Stimulated activated CD8-positive, alpha-beta memory T cell treated with anti-CD3 and anti-CD28 coated beads, Interleukin-12 subunit alpha, Interleukin-12 subunit beta, amount 100 ng/mL, for 4 hours (primary cell): Measurements from ENCODE around the gene PCDHGB4.
"Not testable (repeated sequence)": the region's sequence is repeated elsewhere in the genome, so short reads cannot be mapped to it uniquely, and the experiment has no call there.

Experiments
- DNase-seq: peaks from one replicate; pipeline ENCODE4 v3.0.0-alpha.2; 2020; ENCODE audit warnings: low read depth

The PCDHGB4 gene

DNA sequence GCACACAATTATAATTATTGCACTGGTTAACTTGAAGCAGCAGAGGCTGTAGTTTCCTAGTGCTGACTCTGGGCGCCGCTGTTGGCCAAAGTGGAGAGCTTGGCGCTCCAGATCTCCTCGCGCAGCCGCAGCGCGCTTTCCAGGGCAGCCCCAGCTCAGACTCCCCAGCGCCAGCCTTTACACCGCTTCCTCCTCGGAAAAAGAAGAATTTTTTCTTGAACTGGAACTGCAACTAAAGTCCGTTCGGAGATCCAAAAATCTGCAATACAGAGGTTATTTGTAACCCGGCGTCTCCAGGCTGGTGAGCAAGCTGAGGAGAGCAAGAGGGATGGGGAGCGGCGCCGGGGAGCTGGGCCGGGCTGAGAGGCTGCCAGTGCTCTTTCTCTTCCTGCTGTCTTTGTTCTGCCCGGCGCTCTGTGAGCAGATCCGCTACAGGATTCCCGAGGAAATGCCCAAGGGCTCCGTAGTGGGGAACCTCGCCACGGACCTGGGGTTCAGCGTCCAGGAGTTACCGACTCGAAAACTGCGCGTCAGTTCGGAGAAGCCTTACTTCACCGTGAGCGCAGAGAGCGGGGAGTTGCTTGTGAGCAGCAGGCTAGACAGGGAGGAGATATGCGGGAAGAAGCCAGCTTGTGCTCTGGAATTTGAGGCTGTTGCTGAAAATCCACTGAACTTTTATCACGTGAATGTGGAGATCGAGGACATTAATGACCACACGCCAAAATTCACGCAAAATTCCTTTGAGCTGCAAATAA is at the start of gene PCDHGB4:
Gene PCDHGB4, plus strand, starts transcription at position 142 of the 755 bp plus-strand sequence. Its CDS starts 187 bp downstream, at position 329.
- not testable (repeated sequence) for DNase-seq

DNA sequence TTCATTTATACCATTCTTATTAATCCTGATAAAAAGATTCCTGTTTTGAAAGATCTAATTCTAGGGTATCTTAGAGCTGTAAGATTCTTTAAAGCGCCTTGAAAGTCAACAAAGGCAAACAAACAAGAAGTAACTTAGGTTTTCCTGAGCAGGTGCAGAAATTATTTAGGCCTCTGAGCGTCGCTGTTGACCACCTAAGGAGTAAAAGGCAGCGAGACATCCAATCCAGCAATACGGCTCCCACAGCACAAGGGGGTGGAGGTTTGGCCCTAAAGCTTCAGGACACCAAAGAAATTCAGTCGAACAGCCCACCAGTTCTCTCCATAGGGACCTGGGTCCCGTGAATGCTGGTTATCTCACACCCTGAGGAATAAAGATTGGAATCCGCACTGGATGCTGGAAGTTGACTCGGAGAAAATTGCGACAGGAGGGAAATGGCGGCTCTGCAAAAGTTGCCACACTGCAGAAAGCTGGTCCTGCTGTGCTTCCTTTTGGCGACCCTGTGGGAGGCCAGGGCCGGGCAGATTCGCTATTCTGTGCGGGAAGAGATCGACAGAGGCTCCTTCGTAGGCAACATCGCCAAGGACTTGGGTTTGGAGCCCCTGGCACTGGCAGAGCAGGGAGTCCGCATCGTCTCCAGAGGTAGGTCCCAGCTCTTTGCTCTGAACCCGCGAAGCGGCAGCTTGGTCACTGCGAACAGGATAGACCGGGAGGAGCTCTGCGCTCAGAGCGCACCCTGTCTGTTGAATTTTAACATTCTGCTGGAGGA is 48.8 kb upstream of the PCDHGB4 start, which contains the start of gene PCDHGA2:
Gene PCDHGA2, plus strand, starts transcription at position 223 of the 769 bp plus-strand sequence.
- DNase-seq: no peak

DNA sequence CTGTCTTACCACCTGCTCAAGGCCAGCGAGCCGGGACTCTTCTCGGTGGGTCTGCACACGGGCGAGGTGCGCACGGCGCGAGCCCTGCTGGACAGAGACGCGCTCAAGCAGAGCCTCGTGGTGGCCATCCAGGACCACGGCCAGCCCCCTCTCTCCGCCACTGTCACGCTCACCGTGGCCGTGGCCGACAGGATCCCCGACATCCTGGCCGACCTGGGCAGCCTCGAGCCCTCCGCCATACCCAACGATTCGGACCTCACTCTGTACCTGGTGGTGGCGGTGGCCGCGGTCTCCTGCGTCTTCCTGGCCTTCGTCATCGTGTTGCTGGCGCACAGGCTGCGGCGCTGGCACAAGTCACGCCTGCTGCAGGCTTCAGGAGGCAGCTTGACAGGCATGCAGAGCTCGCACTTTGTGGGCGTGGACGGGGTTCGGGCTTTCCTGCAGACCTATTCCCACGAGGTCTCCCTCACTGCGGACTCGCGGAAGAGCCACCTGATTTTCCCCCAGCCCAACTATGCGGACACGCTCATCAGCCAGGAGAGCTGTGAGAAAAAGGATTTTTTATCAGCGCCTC is 46.6 kb upstream of the PCDHGB4 start:
- not testable (repeated sequence) for DNase-seq

DNA sequence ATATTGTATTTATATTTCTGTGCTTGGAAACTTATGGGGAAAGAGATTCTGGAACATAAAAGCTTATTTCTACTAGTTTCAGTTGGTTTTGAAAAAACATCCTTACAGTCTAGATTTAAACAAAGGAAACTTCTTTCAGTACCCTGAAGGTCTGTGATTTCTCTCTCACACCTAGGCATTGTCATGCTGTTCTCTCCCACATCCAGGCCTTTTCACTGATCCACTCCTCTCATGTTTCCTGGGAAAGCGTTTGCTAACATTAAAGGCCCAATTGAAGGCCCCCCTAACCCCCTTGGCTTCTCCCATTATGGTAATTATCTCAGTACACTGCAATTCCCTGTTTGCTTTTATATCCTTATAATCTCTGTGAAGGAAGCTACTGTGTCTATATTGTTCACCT is 44.7 kb upstream of the PCDHGB4 start:
- no peak for DNase-seq

DNA sequence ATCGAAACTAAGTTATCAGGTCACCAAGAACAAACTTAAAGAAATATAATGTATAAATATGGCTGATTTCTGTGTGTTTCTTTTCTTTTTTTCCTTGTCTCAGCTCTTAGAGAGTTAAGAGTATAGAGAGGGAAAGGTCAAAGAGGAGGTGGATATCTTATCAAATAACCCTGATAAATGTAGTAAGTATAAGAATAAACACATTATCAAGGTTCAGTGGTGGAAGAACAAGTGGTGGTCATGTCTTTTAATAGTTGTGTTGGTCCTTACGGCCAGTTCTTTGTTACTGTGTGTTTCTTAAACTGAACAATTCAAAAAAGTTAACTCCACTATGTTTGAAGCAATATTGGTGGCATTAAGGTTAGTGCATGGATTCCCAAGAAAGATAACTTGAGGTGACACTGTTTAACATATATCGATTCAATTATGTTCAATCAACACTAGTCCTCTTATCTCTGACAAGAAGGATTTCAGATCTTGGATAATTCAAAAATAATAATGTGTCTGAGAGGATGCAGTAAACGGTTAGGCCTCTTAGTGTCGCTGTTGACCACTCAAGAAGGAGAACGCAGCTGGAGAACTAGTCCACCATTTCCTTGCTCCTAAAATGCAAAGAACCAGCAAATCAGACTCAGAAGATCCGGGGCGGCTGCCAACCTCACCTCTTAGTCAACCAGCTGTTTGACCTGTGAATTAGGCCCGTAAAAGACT is 44.1 kb upstream of the PCDHGB4 start, which contains the start of gene PCDHGA3:
Gene PCDHGA3, plus strand, starts transcription at position 588 of the 711 bp plus-strand sequence. CDS start 205 bp downstream, outside the sequence.
- DNase-seq: no peak

DNA sequence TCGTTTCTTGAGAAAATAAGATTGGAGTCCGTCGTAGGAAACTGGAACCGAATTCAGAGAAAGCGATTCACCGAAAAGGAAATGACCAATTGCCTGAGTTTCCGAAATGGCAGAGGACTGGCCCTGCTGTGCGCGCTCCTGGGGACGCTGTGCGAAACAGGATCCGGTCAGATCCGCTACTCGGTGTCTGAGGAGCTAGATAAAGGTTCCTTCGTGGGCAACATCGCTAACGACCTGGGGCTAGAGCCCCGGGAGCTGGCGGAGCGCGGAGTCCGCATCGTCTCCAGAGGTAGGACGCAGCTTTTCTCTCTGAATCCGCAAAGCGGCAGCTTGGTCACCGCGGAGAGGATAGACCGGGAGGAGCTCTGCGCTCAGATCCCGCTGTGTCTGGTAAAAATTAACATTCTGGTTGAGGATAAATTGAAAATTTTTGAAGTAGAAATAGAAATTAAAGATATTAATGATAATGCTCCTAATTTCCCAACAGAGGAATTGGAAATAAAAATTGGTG is 43.5 kb upstream of the PCDHGB4 start:
- no peak for DNase-seq

DNA sequence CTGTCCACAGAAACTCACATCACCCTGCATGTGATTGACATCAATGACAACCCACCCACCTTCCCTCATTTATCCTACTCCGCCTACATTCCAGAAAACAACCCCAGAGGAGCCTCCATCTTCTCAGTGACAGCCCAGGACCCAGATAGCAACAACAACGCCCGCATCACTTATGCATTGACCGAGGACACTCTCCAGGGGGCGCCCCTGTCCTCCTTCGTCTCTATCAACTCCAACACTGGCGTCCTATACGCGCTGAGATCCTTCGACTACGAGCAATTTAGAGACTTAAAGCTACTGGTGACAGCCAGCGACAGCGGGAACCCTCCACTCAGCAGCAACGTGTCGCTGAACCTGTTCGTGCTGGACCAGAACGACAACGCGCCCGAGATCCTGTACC is 42.2 kb upstream of the PCDHGB4 start:
- no peak for DNase-seq

DNA sequence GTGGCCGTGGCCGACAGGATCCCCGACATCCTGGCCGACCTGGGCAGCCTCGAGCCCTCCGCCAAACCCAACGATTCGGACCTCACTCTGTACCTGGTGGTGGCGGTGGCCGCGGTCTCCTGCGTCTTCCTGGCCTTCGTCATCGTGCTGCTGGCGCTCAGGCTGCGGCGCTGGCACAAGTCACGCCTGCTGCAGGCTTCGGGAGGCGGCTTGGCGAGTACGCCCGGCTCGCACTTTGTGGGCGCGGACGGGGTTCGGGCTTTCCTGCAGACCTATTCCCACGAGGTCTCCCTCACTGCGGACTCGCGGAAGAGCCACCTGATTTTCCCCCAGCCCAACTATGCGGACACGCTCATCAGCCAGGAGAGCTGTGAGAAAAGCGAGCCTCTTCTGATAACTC is 41.5 kb upstream of the PCDHGB4 start:
- DNase-seq: not testable (repeated sequence)

DNA sequence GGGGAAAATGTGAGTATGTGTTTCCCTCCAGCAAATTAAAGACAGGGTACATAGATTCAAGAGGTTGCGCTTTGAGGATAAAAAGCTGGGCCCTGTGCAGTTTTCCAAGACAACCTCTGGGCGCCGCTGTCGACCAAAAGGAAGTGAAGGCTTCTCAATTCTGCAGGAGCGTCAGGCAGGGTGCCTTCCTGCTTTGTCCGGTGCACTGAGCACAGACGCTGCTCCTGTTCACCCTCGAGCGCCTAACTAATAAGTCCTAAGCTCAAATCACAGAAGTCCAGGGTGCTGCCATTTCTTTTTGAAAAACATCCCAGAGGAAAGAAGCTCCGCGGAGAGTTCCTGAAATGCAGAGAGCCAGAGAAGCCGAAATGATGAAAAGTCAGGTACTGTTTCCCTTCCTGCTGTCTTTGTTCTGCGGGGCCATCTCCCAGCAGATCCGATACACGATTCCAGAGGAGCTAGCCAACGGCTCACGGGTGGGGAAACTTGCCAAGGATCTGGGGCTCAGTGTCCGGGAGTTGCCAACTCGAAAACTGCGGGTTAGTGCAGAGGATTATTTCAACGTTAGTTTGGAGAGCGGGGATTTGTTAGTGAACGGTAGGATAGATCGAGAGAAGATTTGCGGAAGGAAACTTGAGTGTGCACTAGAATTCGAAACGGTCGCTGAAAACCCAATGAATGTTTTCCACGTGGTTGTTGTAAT is 37.4 kb upstream of the PCDHGB4 start, which contains the start of gene PCDHGB1:
Gene PCDHGB1, plus strand, starts transcription at position 183 of the 703 bp plus-strand sequence. Its CDS starts 162 bp downstream, at position 345.
- DNase-seq: no peak

DNA sequence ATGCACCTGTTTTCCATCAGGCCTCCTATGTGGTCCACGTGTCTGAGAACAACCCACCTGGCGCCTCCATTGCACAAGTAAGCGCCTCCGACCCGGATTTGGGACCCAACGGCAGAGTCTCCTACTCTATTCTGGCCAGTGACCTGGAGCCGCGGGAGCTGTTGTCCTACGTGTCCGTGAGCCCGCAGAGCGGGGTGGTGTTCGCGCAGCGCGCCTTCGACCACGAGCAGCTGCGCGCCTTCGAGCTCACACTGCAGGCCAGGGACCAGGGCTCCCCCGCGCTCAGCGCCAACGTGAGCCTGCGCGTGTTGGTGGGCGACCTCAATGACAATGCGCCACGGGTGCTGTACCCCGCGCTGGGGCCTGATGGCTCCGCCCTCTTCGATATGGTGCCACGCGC is 35.9 kb upstream of the PCDHGB4 start:
- DNase-seq: no peak

DNA sequence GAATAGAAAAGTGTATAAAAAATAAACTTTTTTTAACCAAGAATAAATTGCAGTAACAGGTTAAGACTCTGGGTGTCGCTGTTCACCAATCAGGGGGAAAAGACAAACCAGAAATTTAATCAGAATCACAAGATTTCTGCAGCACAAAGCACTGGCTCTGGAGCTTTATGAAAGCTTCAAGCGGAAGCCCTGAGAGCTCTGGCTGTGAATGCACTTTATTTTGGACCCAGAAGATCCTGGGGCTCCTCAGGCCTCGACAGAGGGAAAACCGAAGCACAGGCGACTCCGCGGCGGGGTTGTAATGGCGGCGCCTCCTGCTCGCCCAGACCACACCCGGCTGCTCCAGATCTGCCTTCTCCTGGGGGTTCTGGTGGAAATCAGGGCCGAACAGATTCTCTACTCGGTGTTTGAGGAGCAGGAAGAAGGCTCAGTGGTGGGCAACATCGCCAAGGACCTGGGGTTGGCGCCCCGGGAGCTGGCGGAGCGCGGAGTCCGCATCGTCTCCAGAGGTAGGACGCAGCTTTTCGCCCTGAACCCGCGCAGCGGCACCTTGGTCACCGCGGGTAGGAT is 32.5 kb upstream of the PCDHGB4 start, which contains the start of gene PCDHGA4:
Gene PCDHGA4, plus strand, starts transcription at position 122 of the 570 bp plus-strand sequence. Its CDS starts 87 bp downstream, at position 209.
- DNase-seq: no peak

DNA sequence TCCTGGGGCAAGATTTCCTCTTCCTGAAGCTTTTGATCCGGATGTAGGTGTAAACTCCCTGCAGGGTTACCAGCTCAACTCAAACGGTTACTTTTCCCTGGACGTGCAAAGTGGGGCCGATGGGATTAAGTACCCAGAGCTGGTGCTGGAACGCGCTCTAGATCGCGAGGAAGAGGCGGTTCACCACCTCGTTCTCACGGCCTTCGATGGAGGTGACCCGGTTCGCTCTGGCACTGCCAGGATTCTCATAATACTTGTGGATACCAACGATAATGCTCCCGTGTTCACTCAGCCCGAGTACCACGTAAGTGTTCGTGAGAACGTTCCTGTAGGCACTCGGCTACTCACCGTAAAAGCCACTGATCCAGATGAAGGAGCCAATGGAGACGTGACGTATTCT is 31.9 kb upstream of the PCDHGB4 start:
- no peak for DNase-seq

DNA sequence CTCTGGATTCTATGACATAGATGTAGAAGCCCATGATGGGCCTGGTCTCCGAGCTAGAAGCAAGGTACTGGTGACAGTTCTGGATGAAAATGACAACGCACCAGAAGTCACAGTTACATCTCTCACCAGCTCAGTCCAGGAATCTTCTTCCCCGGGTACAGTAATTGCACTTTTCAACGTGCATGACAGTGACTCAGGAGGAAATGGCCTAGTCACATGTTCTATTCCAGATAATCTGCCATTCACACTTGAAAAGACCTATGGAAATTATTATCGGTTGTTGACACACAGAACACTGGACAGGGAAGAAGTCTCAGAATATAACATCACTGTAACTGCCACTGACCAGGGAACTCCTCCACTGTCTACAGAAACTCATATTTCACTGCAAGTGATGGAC is 31.4 kb upstream of the PCDHGB4 start:
- DNase-seq: no peak

DNA sequence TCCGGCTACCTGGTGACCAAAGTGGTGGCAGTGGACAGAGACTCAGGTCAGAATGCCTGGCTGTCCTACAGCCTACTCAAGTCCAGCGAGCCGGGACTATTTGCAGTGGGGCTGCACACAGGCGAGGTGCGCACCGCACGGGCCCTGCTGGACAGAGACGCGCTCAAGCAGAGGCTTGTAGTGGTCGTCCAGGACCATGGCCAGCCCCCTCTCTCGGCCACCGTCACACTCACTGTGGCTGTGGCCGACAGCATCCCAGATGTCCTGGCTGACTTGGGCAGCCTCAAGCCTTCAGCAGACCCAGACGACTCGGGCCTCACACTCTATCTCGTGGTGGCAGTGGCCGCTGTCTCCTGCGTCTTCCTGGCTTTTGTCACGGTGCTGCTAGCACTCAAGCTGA is 30.5 kb upstream of the PCDHGB4 start:
- no peak for DNase-seq

DNA sequence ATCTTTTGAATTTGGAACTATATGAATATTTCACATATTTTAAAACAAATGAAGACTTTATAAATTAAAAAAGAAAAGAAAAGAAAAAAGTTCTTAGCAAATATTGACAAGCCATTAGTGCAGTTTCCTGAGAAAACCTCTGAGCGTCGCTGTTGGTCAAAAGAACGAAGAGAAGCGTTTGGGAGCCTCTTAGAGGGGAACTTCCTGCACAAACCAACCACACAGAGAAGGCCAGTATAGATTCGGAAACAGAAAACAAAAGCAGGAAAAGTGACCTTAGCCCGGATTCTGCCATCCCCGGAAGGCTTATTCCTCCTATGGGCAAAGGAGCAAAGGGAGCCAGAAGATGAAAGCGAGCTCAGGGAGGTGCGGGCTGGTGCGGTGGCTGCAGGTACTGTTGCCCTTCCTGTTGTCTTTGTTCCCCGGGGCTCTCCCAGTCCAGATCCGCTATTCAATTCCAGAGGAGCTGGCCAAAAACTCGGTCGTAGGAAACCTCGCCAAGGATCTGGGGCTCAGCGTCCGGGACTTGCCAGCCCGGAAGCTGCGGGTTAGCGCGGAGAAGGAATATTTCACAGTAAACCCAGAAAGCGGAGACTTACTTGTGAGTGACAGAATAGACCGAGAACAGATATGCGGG is 27.6 kb upstream of the PCDHGB4 start, which contains the start of gene PCDHGB2:
Gene PCDHGB2, plus strand, starts transcription at position 205 of the 637 bp plus-strand sequence. Its CDS starts 142 bp downstream, at position 347.
- no peak for DNase-seq

DNA sequence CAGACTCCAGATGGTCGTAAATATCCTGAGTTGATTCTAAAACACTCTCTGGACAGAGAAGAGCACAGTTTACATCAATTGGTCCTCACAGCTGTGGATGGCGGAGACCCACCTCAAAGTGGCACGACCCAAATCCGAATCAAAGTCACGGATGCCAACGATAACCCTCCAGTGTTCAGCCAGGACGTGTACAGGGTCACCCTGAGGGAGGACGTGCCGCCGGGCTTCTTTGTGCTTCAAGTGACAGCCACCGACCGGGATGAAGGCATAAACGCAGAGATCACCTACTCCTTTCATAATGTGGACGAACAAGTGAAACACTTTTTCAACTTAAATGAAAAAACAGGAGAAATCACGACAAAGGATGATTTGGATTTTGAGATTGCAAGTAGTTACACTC is 26.8 kb upstream of the PCDHGB4 start:
- DNase-seq: no peak

DNA sequence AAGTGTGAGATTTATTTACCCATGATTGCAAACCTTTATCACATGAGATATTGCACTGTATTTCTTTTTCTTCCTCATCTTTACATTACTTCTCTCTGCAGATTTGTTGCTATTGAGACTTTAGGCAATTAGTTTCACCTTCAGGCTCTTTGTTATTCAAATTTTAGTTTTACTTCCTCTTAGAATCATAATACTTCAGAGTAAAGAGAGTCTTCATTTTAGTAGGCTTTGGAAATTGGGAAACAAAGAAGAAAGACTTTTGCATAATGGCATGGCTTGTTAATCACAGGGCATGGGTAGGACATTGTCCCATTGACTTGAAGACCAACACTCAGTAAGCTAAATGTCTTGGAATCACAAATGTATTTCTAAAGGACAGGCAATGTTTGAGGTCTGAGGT is 24.8 kb upstream of the PCDHGB4 start:
- DNase-seq: no peak

DNA sequence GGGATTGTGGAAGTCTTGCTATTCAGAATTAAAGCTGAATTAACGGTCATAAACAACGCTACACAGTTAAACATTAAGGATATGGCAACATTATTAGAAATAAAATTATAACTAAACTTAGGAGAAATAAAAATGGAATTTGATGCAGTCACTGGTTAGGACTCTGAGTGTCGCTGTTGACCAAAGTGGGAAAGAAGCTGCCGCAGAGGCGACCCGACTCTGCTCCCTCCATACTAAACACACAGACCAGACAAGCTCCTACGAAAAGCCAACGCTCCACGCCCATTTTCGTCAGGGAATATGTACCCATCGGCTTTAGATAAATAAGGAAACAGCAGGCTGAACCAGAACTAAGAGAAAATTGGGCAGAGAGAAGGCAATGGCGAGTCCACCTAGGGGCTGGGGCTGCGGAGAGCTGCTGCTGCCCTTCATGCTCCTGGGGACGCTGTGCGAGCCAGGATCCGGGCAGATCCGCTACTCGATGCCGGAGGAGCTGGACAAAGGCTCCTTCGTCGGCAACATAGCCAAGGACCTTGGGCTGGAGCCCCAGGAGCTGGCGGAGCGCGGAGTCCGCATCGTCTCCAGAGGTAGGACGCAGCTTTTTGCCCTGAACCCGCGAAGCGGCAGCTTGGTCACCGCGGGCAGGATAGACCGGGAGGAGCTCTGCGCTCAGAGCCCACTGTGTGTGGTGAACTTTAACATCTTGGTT is 23.4 kb upstream of the PCDHGB4 start, which contains the start of gene PCDHGA5:
Gene PCDHGA5, plus strand, starts transcription at position 211 of the 709 bp plus-strand sequence. Its CDS starts 169 bp downstream, at position 380.
- DNase-seq: no peak
